ENCODE data around the gene PIWIL4. TPM values are rescaled to one million over a fixed set of nuclear protein-coding genes. Genes with fewer than 3 reads are reported as not detected.
"Not testable (repeated sequence)": the region's sequence is repeated elsewhere in the genome, so short reads cannot be mapped to it uniquely, and the experiment has no call there.

PIWIL4 gene
- total and polyA plus RNA-seq, 11 donors: 0.33 to 2.4 (median 1.1) TPM

- H3K27ac ChIP-seq: peak overlapping the region in 2 of 12 donors; percentile 40 to 48
- WGBS, 4 donors: 41 to 54% (median 48%) methylated on average over 8 of the region's 8 CpGs
Observed at GRCh38 chr11:94641167-94641761, 74.1 kb downstream of the PIWIL4 start.

GRCh38 chr11:94643186-94643585, 76.0 kb downstream of the PIWIL4 start:
- not testable (repeated sequence) for H3K4me3 ChIP-seq, ATAC-seq, H3K27ac ChIP-seq, DNase-seq, H3K36me3 ChIP-seq, H3K27me3 ChIP-seq, H3K9me3 ChIP-seq
- peaks cover 0 to 29% (median 13%) of the 10 kb centered on the region in 12 donors for H3K4me1 ChIP-seq
- intact Hi-C loops (cut with DNase I): loop anchor here in 1 of 10 donors (2.0 kb wide), 1 partner anchor 108 kb away; no protein-coding TSS in a partner anchor
- WGBS, 4 donors: 66 to 82% (median 74%) methylated on average over 7 to 8 of the region's 8 CpGs

More at GRCh38 chr11:94641167-94641761, 74.1 kb downstream of the PIWIL4 start:
- intact Hi-C loops (cut with DNase I): no loop called here
- no peak for TF ChIP-seq CTCF (IDR thresholded peaks at IDR 0.05)
- TF ChIP-seq POLR2A (IDR thresholded peaks at IDR 0.05): no peak
- ATAC-seq (peak; percentile 55 to 86 (median 76)), DNase-seq (peak in 4 of 5 donors; percentile 34 to 56 (median 46))
- Histone ChIP-seq H3K4me3 (no peak overlapping the region), H3K9me3 (no peaks in the 10 kb centered on the region), H3K36me3 (no peaks in the 10 kb centered on the region), H3K4me1 (peaks cover 0 to 28% (median 13%) of the 10 kb centered on the region in 12 donors), H3K27me3 (no peaks in the 10 kb centered on the region)

GRCh38 chr11:94647926-94648325, 80.8 kb downstream of the PIWIL4 start:
- Histone ChIP-seq H3K9me3 (no peaks in the 10 kb centered on the region), H3K4me1 (peaks cover 0 to 14% (median 0%) of the 10 kb centered on the region in 12 donors), H3K27me3 (no peaks in the 10 kb centered on the region), H3K27ac (peak overlapping the region in 4 of 12 donors; percentile 43 to 63 (median 50)), H3K36me3 (no peaks in the 10 kb centered on the region), H3K4me3 (no peak overlapping the region)
- intact Hi-C loops (cut with DNase I): no loop called here
- 49 to 58% (median 54%) methylated on average over 3 of the region's 3 CpGs for WGBS, 4 donors
- ATAC-seq (peak; percentile 62 to 85 (median 84)), DNase-seq (peak in 3 of 5 donors; percentile 37 to 58 (median 46))
- TF ChIP-seq POLR2A (IDR thresholded peaks at IDR 0.05) (no peak), CTCF (IDR thresholded peaks at IDR 0.05) (no peak)

DNA sequence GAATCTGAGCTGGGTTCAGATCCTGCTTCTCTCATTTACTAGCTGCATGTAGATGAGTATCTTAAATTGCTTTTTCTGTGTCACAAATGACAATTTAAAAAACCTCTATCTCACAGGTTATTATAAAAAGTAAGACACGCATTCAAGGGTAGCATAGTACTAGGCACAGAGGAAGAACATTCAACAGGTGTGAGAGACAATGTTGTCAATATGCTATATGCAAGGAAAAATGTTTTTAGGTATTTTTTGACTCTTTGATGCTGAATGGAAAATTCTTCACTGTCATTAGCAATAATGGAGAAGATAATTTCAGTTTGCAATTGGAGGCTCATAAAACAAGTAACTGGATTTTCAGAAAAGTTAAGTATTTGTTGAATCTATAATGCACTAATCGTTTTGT, 81.6 kb downstream of the PIWIL4 start:
- TF ChIP-seq CTCF (IDR thresholded peaks at IDR 0.05) (no peak), POLR2A (IDR thresholded peaks at IDR 0.05) (no peak)
- intact Hi-C loops (cut with DNase I): no loop called here
- DNase-seq (no peak), ATAC-seq (no peak)
- Histone ChIP-seq H3K9me3 (no peaks in the 10 kb centered on the region), H3K27me3 (no peaks in the 10 kb centered on the region), H3K4me1 (peaks cover 0 to 14% (median 0%) of the 10 kb centered on the region in 12 donors), H3K27ac (peak overlapping the region in 2 of 12 donors; percentile 22 to 43), H3K4me3 (no peak overlapping the region), H3K36me3 (no peaks in the 10 kb centered on the region)
- 71 to 77% (median 74%) methylated on average over 2 of the region's 2 CpGs for WGBS, 4 donors
